Mucosa of gallbladder (tissue), 1 donor: ENCODE data around the gene RPL32. TPM values are rescaled to one million over a fixed set of nuclear protein-coding genes. Genes with fewer than 3 reads are reported as not detected.
"Not testable (repeated sequence)": the region's sequence is repeated elsewhere in the genome, so short reads cannot be mapped to it uniquely, and the experiment has no call there.

Source experiments
- DNase-seq: peaks from one replicate; pipeline ENCODE4 v3.0.0-alpha.2; 2020; ENCODE audit warnings: low spot score
- total RNA-seq: library from RNA; stranded (reverse); gene quantifications from one replicate; pipeline ENCODE4 v1.2.1, GENCODE V29; 2021
- donor health status: DM: no; HTN: no; CAD: no.

RPL32 gene
- 975 TPM for total RNA-seq

- peak; percentile 88 for DNase-seq
Observed at GRCh38 chr3:12841149-12841969, at the start of gene RPL32. Gene RPL32, minus strand, starts transcription at chr3:12841565. Its CDS starts 1,328 bp downstream, at chr3:12840237.

GRCh38 chr3:12890610-12891390 lies 49.4 kb upstream of the RPL32 start:
- no peak for DNase-seq

GRCh38 chr3:12886736-12887135 lies 45.4 kb upstream of the RPL32 start:
- DNase-seq = no peak

- no peak for DNase-seq
Observed at GRCh38 chr3:12886106-12886679, 44.8 kb upstream of the RPL32 start.

GRCh38 chr3:12885583-12885930 lies 44.2 kb upstream of the RPL32 start:
- DNase-seq = no peak

- no peak for DNase-seq
Observed at GRCh38 chr3:12884790-12885582, 43.6 kb upstream of the RPL32 start.

- DNase-seq = peak; percentile 30
Observed at GRCh38 chr3:12884186-12884680, 42.9 kb upstream of the RPL32 start.

- DNase-seq = no peak
Observed at GRCh38 chr3:12882336-12883310, 41.3 kb upstream of the RPL32 start.

GRCh38 chr3:12881858-12882257 lies 40.5 kb upstream of the RPL32 start:
- not testable (repeated sequence) for DNase-seq

GRCh38 chr3:12879191-12879815 lies 37.9 kb upstream of the RPL32 start:
- no peak for DNase-seq

- not testable (repeated sequence) for DNase-seq
Observed at GRCh38 chr3:12878758-12879157, 37.4 kb upstream of the RPL32 start.

GRCh38 chr3:12878141-12878574 lies 36.8 kb upstream of the RPL32 start:
- DNase-seq = no peak

- DNase-seq = no peak
Observed at GRCh38 chr3:12877040-12877439, 35.7 kb upstream of the RPL32 start.

GRCh38 chr3:12875857-12876836 lies 34.8 kb upstream of the RPL32 start:
- DNase-seq = peak; percentile 22

- no peak for DNase-seq
Observed at GRCh38 chr3:12871404-12871983, 30.1 kb upstream of the RPL32 start.

GRCh38 chr3:12870942-12871341 lies 29.6 kb upstream of the RPL32 start:
- peak; percentile 41 for DNase-seq

- peak; percentile 53 for DNase-seq
Observed at GRCh38 chr3:12869035-12869621, 27.8 kb upstream of the RPL32 start.
